ENCODE measurements around the gene RASEF.

DNA sequence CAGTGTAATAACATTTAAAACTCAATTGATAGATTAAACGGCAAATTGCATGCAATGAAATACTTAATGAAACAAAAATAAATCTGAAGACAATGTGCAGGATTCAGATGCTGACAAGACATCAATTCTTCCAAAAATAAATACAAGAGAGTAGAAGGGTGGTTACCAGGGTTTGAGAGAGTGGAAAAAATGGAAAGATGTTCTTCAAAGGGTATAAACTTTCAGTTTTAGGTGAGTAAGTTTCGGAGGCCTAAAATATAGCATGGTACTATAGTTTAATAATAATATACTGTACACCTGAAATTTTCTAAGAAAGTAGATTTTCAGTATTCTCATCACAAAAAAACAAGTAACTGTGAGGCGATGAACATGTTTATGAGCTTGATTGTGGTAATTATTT lies 48.2 kb upstream of the RASEF start:
- TF ChIP-seq, protein P1, sequence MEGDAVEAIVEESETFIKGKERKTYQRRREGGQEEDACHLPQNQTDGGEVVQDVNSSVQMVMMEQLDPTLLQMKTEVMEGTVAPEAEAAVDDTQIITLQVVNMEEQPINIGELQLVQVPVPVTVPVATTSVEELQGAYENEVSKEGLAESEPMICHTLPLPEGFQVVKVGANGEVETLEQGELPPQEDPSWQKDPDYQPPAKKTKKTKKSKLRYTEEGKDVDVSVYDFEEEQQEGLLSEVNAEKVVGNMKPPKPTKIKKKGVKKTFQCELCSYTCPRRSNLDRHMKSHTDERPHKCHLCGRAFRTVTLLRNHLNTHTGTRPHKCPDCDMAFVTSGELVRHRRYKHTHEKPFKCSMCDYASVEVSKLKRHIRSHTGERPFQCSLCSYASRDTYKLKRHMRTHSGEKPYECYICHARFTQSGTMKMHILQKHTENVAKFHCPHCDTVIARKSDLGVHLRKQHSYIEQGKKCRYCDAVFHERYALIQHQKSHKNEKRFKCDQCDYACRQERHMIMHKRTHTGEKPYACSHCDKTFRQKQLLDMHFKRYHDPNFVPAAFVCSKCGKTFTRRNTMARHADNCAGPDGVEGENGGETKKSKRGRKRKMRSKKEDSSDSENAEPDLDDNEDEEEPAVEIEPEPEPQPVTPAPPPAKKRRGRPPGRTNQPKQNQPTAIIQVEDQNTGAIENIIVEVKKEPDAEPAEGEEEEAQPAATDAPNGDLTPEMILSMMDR (IDR thresholded peaks at IDR 0.05; ENCODE audit: insufficient read depth, low read length), result no peak
- TF ChIP-seq SPI1 (IDR thresholded peaks at IDR 0.05; ENCODE audit: borderline replicate concordance, low read depth), result no peak
- TF ChIP-seq POLR2AphosphoS5 (IDR thresholded peaks at IDR 0.05; ENCODE audit: low read depth), result no peak

Data from HL-60 (cell line).